ENCODE results near the gene RANGAP1. TPM values are rescaled to one million over a fixed set of nuclear protein-coding genes. Genes with fewer than 3 reads are reported as not detected.

RANGAP1 gene
- total and polyA plus RNA-seq, 2 of the 13 experiments (the other 11 are each of a cell fraction or from before 2014, with no cell fraction given) = 51.8 to 83.9 TPM

GRCh38 chr22:41290262-41291221 is 4.6 kb upstream of the RANGAP1 start (continued):
- TF ChIP-seq PRDM10 (CRISPR knock-in tag; IDR thresholded peaks at IDR 0.05; ENCODE audit: low read depth) (peak; percentile 68), ZNF121 (CRISPR knock-in tag; IDR thresholded peaks at IDR 0.05) (peak; percentile 70; the same call in 1 of the 2 replicates), HDAC2 (CRISPR knock-in tag; IDR thresholded peaks at IDR 0.05) (peak; percentile 27; the same call in 1 of the 2 replicates), TEAD3 (CRISPR knock-in tag; optimal IDR thresholded peaks at IDR 0.05; ENCODE audit: borderline replicate concordance) (peak; percentile 99), SAP130 (CRISPR knock-in tag; IDR thresholded peaks at IDR 0.05; ENCODE audit: low read depth) (peak; percentile 27; the same call in 1 of the 2 replicates), KAT8 (CRISPR knock-in tag; IDR thresholded peaks at IDR 0.05) (peak; percentile 33; the same call in 1 of the 2 replicates), ERF (CRISPR knock-in tag; IDR thresholded peaks at IDR 0.05) (peak; percentile 20; the same call in 1 of the 2 replicates), NONO (IDR thresholded peaks at IDR 0.05) (no peak), NONO (CRISPR knock-in tag; conservative IDR thresholded peaks at IDR 0.05) (no peak), ZFX (CRISPR knock-in tag; IDR thresholded peaks at IDR 0.05; ENCODE audit: low read depth) (0 out of 2 replicates have a peak, but pooled peaks have one; percentile 16), MIXL1 (CRISPR knock-in tag; IDR thresholded peaks at IDR 0.05) (peak; percentile 52; the same call in 1 of the 2 replicates), SALL1 (CRISPR knock-in tag; IDR thresholded peaks at IDR 0.05) (peak; percentile 61), ZNF274 (CRISPR knock-in tag; IDR thresholded peaks at IDR 0.05) (no peak), MED1 (CRISPR knock-in tag; IDR thresholded peaks at IDR 0.05) (0 out of 2 replicates have a peak, but pooled peaks have one; percentile 9), BRD4 (CRISPR knock-in tag; IDR thresholded peaks at IDR 0.05) (no peak), NCOA2 (CRISPR knock-in tag; IDR thresholded peaks at IDR 0.05) (peak; percentile 32; the same call in 1 of the 2 replicates), POGZ (CRISPR knock-in tag; IDR thresholded peaks at IDR 0.05) (no peak), FIP1L1 (IDR thresholded peaks at IDR 0.05; ENCODE audit: borderline replicate concordance, insufficient read depth, low read depth, low read length) (no peak), MAFF (IDR thresholded peaks at IDR 0.05; ENCODE audit: low read depth, low read length) (0 out of 2 replicates have a peak, but pooled peaks have one; percentile 5), FOXP1 (IDR thresholded peaks at IDR 0.05) (no peak), FOXP1 (CRISPR knock-in tag; IDR thresholded peaks at IDR 0.05) (peak; percentile 15; the same call in 1 of the 2 replicates), SOX6 (IDR thresholded peaks at IDR 0.05) (no peak), SOX6 (CRISPR knock-in tag; IDR thresholded peaks at IDR 0.05) (peak; percentile 48; the same call in 1 of the 2 replicates), ARID5B (CRISPR knock-in tag; IDR thresholded peaks at IDR 0.05) (peak; percentile 13; the same call in 1 of the 2 replicates), NR2F6 (IDR thresholded peaks at IDR 0.05) (no peak), NR2F6 (CRISPR knock-in tag; IDR thresholded peaks at IDR 0.05) (0 out of 2 replicates have a peak, but pooled peaks have one; percentile 11)
